PC-9 (cell line): ENCODE results near the gene RPS2.

ENCODE experiments used
- CTCF ChIP-seq: fragments of 200-600 bp; sonication (generic); conservative IDR thresholded peaks from 2 replicates; pipeline ENCODE4 v1.6.1; 2017; ENCODE audit warnings: mixed run types, antibody characterized with exemption, mild to moderate bottlenecking, moderate library complexity
- EZH2 ChIP-seq: fragments of 200-600 bp; sonication (generic); IDR thresholded peaks from 2 replicates; pipeline ENCODE4 v1.8.0; 2017; ENCODE audit warnings: antibody characterized with exemption, low read depth

- TF ChIP-seq CTCF (no peak), EZH2 (no peak)
Measured at GRCh38 chr16:1989209-1990100, 24.8 kb upstream of the RPS2 start, which contains the start of gene SYNGR3.
